Breast epithelium (tissue), 4 donors: Measurements from ENCODE around the gene KRT5. TPM values are rescaled to one million over a fixed set of nuclear protein-coding genes. Genes with fewer than 3 reads are reported as not detected.

ENCODE experiments used
- DNase-seq, 2 donors: peaks; one replicate each; pipeline ENCODE4 v3.0.0-alpha.2; 2019; ENCODE audit warnings: low spot score in 2 of 2
- H3K27ac ChIP-seq, 2 donors: fragments of 200-600 bp; sonication (generic) in 1 of 2; one replicate each; pipeline ENCODE4 v1.5.1; 2016 to 2019; ENCODE audit warnings: mild to moderate bottlenecking in 1 of 2
- H3K27me3 ChIP-seq, 2 donors: fragments of 200-600 bp; sonication (generic) in 1 of 2; one replicate each; pipeline versions ENCODE4 v1.5.1 to v1.6.0; 2017 to 2019; ENCODE audit warnings: control low read depth in 1 of 2, mild to moderate bottlenecking in 1 of 2
- H3K36me3 ChIP-seq: fragments of 200-600 bp; one replicate; pipeline ENCODE4 v1.5.1; 2019
- H3K4me1 ChIP-seq, 2 donors: fragments of 200-600 bp; sonication (generic); one replicate each; pipeline ENCODE4 v1.5.1; 2016 to 2019; ENCODE audit warnings: control low read depth in 1 of 2
- H3K4me3 ChIP-seq, 3 donors: fragments of 200-600 bp; sonication (generic); 1 replicate in 2 of 3; 2 replicates in 1 of 3; pipeline ENCODE4 v1.5.1; 2016 to 2019; ENCODE audit warnings: mild to moderate bottlenecking in 3 of 3, moderate library complexity in 2 of 3
- H3K9me3 ChIP-seq, 2 donors: fragments of 200-600 bp; sonication (generic) in 1 of 2; one replicate each; pipeline ENCODE4 v1.5.1; 2016 to 2019; ENCODE audit warnings: control low read depth in 1 of 2
- CTCF ChIP-seq, 3 donors: fragments of 450-650 bp; IDR thresholded peaks; one replicate each; pipeline ENCODE4 v1.5.1; 2016 to 2017; ENCODE audit warnings: antibody characterized with exemption in 3 of 3, mild to moderate bottlenecking in 3 of 3, moderate library complexity in 3 of 3
- POLR2A ChIP-seq: fragments of 450-650 bp; IDR thresholded peaks from one replicate; pipeline ENCODE4 v1.6.1; 2016; ENCODE audit warnings: antibody characterized with exemption, mild to moderate bottlenecking, moderate library complexity
- POLR2AphosphoS5 ChIP-seq, 3 donors: sonication (generic); formaldehyde crosslinking; IDR thresholded peaks; one replicate each; pipeline ENCODE4 v1.6.1; 2017; ENCODE audit warnings: antibody characterized with exemption in 3 of 3
- intact Hi-C: fragments of 100-400 bp; cut with DNase I; formaldehyde crosslinking; loops from one replicate; pipeline ENCODE4 v1.15.1; 2023; ENCODE audit warnings: low total_unique reads
- total RNA-seq, 3 donors: library from RNA; depleted of rRNA; stranded (reverse); fragments of >200 nt; gene quantifications; one replicate each; pipeline ENCODE4 v1.1.0, GENCODE V29; 2016

Gene KRT5
- 100 to 1,000 TPM in 2 of 3 donors, 1 to 10 TPM in 1; 4.3 to 464 (median 413) TPM for total RNA-seq

- intact Hi-C loops, result no loop called here
- Histone ChIP-seq H3K4me1 (peaks cover 3 to 12% of the 10 kb centered on the region in 2 donors), H3K27ac (peak within 1 kb of the TSS; percentile 89 to 90), H3K36me3 (no peaks in the 10 kb centered on the region), H3K9me3 (no peaks in the 10 kb centered on the region), H3K27me3 (no peaks in the 10 kb centered on the region), H3K4me3 (peak within 1 kb of the TSS in 2 of 3 donors; percentile 59 to 69)
- TF ChIP-seq POLR2AphosphoS5 (IDR thresholded peaks at IDR 0.05) (peak; percentile 74 to 92 (median 90)), POLR2A (peak; percentile 68), CTCF (IDR thresholded peaks at IDR 0.05) (no peak)
- peak; percentile 49 to 94 for DNase-seq
Observed at GRCh38 chr12:52519826-52520662, at the start of gene KRT5. TSS of gene KRT5 (minus strand) at chr12:52520394. CDS start at chr12:52520296, 98 bp downstream.

GRCh38 chr12:52568111-52568510 is 47.9 kb upstream of the KRT5 start:
- intact Hi-C loops, result no loop called here
- TF ChIP-seq POLR2A, result no peak
- TF ChIP-seq CTCF (IDR thresholded peaks at IDR 0.05), result no peak
- no peak for TF ChIP-seq POLR2AphosphoS5 (IDR thresholded peaks at IDR 0.05)
- no peak for DNase-seq
- no peaks in the 10 kb centered on the region for H3K9me3 ChIP-seq
- H3K4me3 ChIP-seq, result no peak overlapping the region
- no peaks in the 10 kb centered on the region for H3K4me1 ChIP-seq
- no peaks in the 10 kb centered on the region for H3K27me3 ChIP-seq
- no peak overlapping the region for H3K27ac ChIP-seq
- no peaks in the 10 kb centered on the region for H3K36me3 ChIP-seq

- Histone ChIP-seq H3K36me3 (no peaks in the 10 kb centered on the region), H3K4me3 (no peak overlapping the region), H3K27me3 (no peaks in the 10 kb centered on the region), H3K9me3 (no peaks in the 10 kb centered on the region), H3K27ac (no peak overlapping the region), H3K4me1 (no peaks in the 10 kb centered on the region)
- DNase-seq, result no peak
- no peak for TF ChIP-seq POLR2AphosphoS5 (IDR thresholded peaks at IDR 0.05)
- no peak for TF ChIP-seq POLR2A
- TF ChIP-seq CTCF (IDR thresholded peaks at IDR 0.05), result no peak
- intact Hi-C loops, result no loop called here
Observed at GRCh38 chr12:52566847-52567291, 46.7 kb upstream of the KRT5 start.

GRCh38 chr12:52564582-52564981 is 44.4 kb upstream of the KRT5 start:
- no peaks in the 10 kb centered on the region for H3K9me3 ChIP-seq
- no peaks in the 10 kb centered on the region for H3K36me3 ChIP-seq
- TF ChIP-seq CTCF (IDR thresholded peaks at IDR 0.05) (no peak), POLR2AphosphoS5 (IDR thresholded peaks at IDR 0.05) (no peak), POLR2A (no peak)
- no peaks in the 10 kb centered on the region for H3K4me1 ChIP-seq
- no peak for DNase-seq
- no peak overlapping the region for H3K27ac ChIP-seq
- intact Hi-C loops, result no loop called here
- no peak overlapping the region for H3K4me3 ChIP-seq
- H3K27me3 ChIP-seq, result no peaks in the 10 kb centered on the region

- Histone ChIP-seq H3K9me3 (no peaks in the 10 kb centered on the region), H3K4me3 (no peak overlapping the region), H3K36me3 (no peaks in the 10 kb centered on the region), H3K4me1 (no peaks in the 10 kb centered on the region), H3K27me3 (no peaks in the 10 kb centered on the region), H3K27ac (no peak overlapping the region)
- no peak for DNase-seq
- TF ChIP-seq CTCF (IDR thresholded peaks at IDR 0.05) (peak in 1 of 3 donors; percentile 33), POLR2AphosphoS5 (IDR thresholded peaks at IDR 0.05) (no peak)
- intact Hi-C loops, result no loop called here
Observed at GRCh38 chr12:52561880-52562449, 41.8 kb upstream of the KRT5 start.
